K562 (cell line): Measurements from ENCODE around the gene PLEKHH2. TPM values are rescaled to one million over a fixed set of nuclear protein-coding genes. Genes with fewer than 3 reads are reported as not detected.

Experiments used
- CCNT2 ChIP-seq: IDR thresholded peaks from 2 replicates; pipeline ENCODE4 v1.6.1; 2011; ENCODE audit warnings: borderline replicate concordance, low read depth, mild to moderate bottlenecking, moderate library complexity, mixed read lengths, low read length; ENCODE audit not compliant: insufficient read length; ENCODE audit errors: extremely low read depth
- DDX20 ChIP-seq: fragments of 450-650 bp; IDR thresholded peaks from 2 replicates; pipeline ENCODE4 v1.6.1; 2016; ENCODE audit warnings: missing genetic modification characterization, low read depth, mild to moderate bottlenecking, missing compliant biosample characterization, moderate library complexity
- HDGF ChIP-seq: fragments of 450-650 bp; IDR thresholded peaks from 2 replicates; pipeline ENCODE4 v1.6.1; 2016
- MYBL2 ChIP-seq, 2 experiments: fragments of 450-650 bp in 1 of 2; sonication (generic) in 1 of 2; formaldehyde crosslinking in 1 of 2; IDR thresholded peaks; 2 replicates each; pipeline versions ENCODE4 v1.6.1 to v1.8.1; 2017 to 2022; ENCODE audit warnings: borderline replicate concordance in 1 of 2, inconsistent platforms in 1 of 2, low read depth in 1 of 2, mild to moderate bottlenecking in 1 of 2, missing genetic modification reagents in 1 of 2, moderate library complexity in 1 of 2
- RBM34 ChIP-seq: fragments of 200-400 bp; formaldehyde crosslinking; IDR thresholded peaks from 2 replicates; pipeline ENCODE4 v1.6.1; 2018; ENCODE audit warnings: low read length, borderline replicate concordance; ENCODE audit not compliant: insufficient read depth
- SLC30A9 ChIP-seq: fragments of 250-450 bp; sonication (Bioruptor Pico); IDR thresholded peaks from 2 replicates; pipeline ENCODE4 v1.8.0; 2022; ENCODE audit warnings: mild to moderate bottlenecking, moderate library complexity
- SP2 ChIP-seq: IDR thresholded peaks from 2 replicates; pipeline ENCODE4 v1.6.1; 2011; ENCODE audit warnings: mild to moderate bottlenecking, low read depth, low read length, moderate library complexity; ENCODE audit not compliant: poor library complexity, severe bottlenecking; ENCODE audit errors: extremely low read depth
- TAF1 ChIP-seq: IDR thresholded peaks from 2 replicates; pipeline ENCODE4 v1.6.1; 2011; ENCODE audit warnings: mild to moderate bottlenecking, low read length, moderate library complexity; ENCODE audit not compliant: insufficient read depth, control insufficient read depth, severe bottlenecking; ENCODE audit errors: extremely low read depth
- TEAD4 ChIP-seq, 2 experiments: sonication (generic) in 1 of 2; formaldehyde crosslinking in 1 of 2; IDR thresholded peaks; 2 replicates each; pipeline versions ENCODE4 v1.6.1 to v1.8.0; 2012 to 2022; ENCODE audit warnings: borderline replicate concordance in 1 of 2, inconsistent platforms in 1 of 2, low read length in 1 of 2, mild to moderate bottlenecking in 1 of 2, missing genetic modification reagents in 1 of 2
- UBTF ChIP-seq, 2 experiments: IDR thresholded peaks; 2 replicates each; pipeline ENCODE4 v1.6.1; 2012; ENCODE audit warnings: improper control_type of control experiment in 2 of 2, low read depth in 2 of 2, low read length in 2 of 2, borderline replicate concordance in 1 of 2
- ZFP30 ChIP-seq: fragments of 250-450 bp; sonication (Bioruptor Pico); IDR thresholded peaks from 2 replicates; pipeline ENCODE4 v1.8.0; 2022; ENCODE audit warnings: moderate library complexity, mild to moderate bottlenecking, inconsistent platforms, borderline replicate concordance
- ZKSCAN8 ChIP-seq: fragments of 200-800 bp; sonication (Bioruptor generic); IDR thresholded peaks from 2 replicates; pipeline ENCODE4 v1.6.1; 2016; ENCODE audit warnings: missing genetic modification characterization, missing compliant biosample characterization
- ZNF318 ChIP-seq, 2 experiments: fragments of 450-650 bp; IDR thresholded peaks; 2 replicates each; pipeline ENCODE4 v1.6.1; 2016; ENCODE audit warnings: mild to moderate bottlenecking in 2 of 2, borderline replicate concordance in 1 of 2, low read depth in 1 of 2, moderate library complexity in 1 of 2
- ZNF408 ChIP-seq: fragments of 250-450 bp; sonication (Bioruptor Pico); IDR thresholded peaks from 2 replicates; pipeline ENCODE4 v1.4.0; 2020; ENCODE audit warnings: low read depth, mild to moderate bottlenecking, moderate library complexity
- ZNF778 ChIP-seq: fragments of 450-650 bp; formaldehyde crosslinking; IDR thresholded peaks from 2 replicates; pipeline ENCODE4 v1.4.0; 2020; ENCODE audit warnings: mild to moderate bottlenecking, moderate library complexity
- polyA plus RNA-seq, 8 experiments: library from polyadenylated mRNA; depleted of rRNA in 4 of 8; stranded (reverse) in 5 of 8; unstranded in 3 of 8; fragments of >200 nt; fragmentation: Nextera tagmentation in 2 of 8; fragmentation: Illumina TruSeq in 1 of 8; extraction: Ambion mirVana in 2 of 8; extraction: Trizol in 1 of 8; gene quantifications; 2 replicates each; pipeline versions ENCODE4 v1.2.1 to v1.2.3, GENCODE V29; 2011 to 2014; ENCODE audit warnings: inconsistent platforms in 1 of 8, missing spikeins in 1 of 8
- total RNA-seq, 7 experiments: library from RNA; depleted of rRNA in 6 of 7; stranded (reverse); fragments of >200 nt in 6 of 7; fragmentation: Illumina TruSeq in 2 of 7; extraction: Trizol in 2 of 7; gene quantifications; 2 replicates each; pipeline versions ENCODE4 v1.2.1 to v1.2.3, GENCODE V29; 2011 to 2021; ENCODE audit warnings: low replicate concordance in 1 of 7

PLEKHH2 gene
- total and polyA plus RNA-seq, 9 of the 15 experiments (the other 6 are each of a cell fraction or from before 2014, with no cell fraction given), result 0.77 to 13.5 (median 2.7) TPM

- TF ChIP-seq ZNF318 (IDR thresholded peaks at IDR 0.05; ENCODE audit: borderline replicate concordance in 1 of 2, low read depth in 1 of 2) (no peak), ZKSCAN8 (no peak), ZFP30 (CRISPR knock-in tag) (no peak), CCNT2 (no peak), TAF1 (peak; percentile 39), SP2 (no peak), MYBL2 (IDR thresholded peaks at IDR 0.05; ENCODE audit: low read depth) (no peak), MYBL2 (CRISPR knock-in tag; IDR thresholded peaks at IDR 0.05; ENCODE audit: borderline replicate concordance) (no peak), SLC30A9 (no peak), UBTF (IDR thresholded peaks at IDR 0.05; ENCODE audit: borderline replicate concordance in 1 of 2, low read depth in 2 of 2, low read length in 2 of 2) (no peak), TEAD4 (IDR thresholded peaks at IDR 0.05; ENCODE audit: low read length) (peak; percentile 6; the same call in 1 of the 2 replicates), TEAD4 (CRISPR knock-in tag; IDR thresholded peaks at IDR 0.05; ENCODE audit: borderline replicate concordance) (no peak), ZNF778 (CRISPR knock-in tag) (no peak), RBM34 (no peak), DDX20 (no peak), HDGF (no peak), ZNF408 (no peak)
These were observed 137.0 kb downstream of the PLEKHH2 start, which contains the start of gene DYNC2LI1 (continued) for GRCh38 chr2:43773876-43774613.
